Breast epithelium (tissue), 3 donors: ENCODE measurements around the gene KCNS1.

Source experiments
- POLR2A ChIP-seq: fragments of 450-650 bp; IDR thresholded peaks from one replicate; pipeline ENCODE4 v1.6.1; 2016; ENCODE audit warnings: antibody characterized with exemption, mild to moderate bottlenecking, moderate library complexity
- TF ChIP-seq, protein P1 (sequence below), 3 donors: fragments of 450-650 bp; IDR thresholded peaks; one replicate each; pipeline ENCODE4 v1.5.1; 2016 to 2017; ENCODE audit warnings: antibody characterized with exemption in 3 of 3, mild to moderate bottlenecking in 3 of 3, moderate library complexity in 3 of 3

- TF ChIP-seq, protein P1, sequence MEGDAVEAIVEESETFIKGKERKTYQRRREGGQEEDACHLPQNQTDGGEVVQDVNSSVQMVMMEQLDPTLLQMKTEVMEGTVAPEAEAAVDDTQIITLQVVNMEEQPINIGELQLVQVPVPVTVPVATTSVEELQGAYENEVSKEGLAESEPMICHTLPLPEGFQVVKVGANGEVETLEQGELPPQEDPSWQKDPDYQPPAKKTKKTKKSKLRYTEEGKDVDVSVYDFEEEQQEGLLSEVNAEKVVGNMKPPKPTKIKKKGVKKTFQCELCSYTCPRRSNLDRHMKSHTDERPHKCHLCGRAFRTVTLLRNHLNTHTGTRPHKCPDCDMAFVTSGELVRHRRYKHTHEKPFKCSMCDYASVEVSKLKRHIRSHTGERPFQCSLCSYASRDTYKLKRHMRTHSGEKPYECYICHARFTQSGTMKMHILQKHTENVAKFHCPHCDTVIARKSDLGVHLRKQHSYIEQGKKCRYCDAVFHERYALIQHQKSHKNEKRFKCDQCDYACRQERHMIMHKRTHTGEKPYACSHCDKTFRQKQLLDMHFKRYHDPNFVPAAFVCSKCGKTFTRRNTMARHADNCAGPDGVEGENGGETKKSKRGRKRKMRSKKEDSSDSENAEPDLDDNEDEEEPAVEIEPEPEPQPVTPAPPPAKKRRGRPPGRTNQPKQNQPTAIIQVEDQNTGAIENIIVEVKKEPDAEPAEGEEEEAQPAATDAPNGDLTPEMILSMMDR (IDR thresholded peaks at IDR 0.05), result no peak
- TF ChIP-seq POLR2A, result no peak
Observed at GRCh38 chr20:45114465-45115385, 13.8 kb upstream of the KCNS1 start, which contains the start of gene WFDC5.
